Testis (tissue), 3 donors: Measurements from ENCODE around the gene PDGFD. TPM values are rescaled to one million over a fixed set of nuclear protein-coding genes. Genes with fewer than 3 reads are reported as not detected.

Experiments
- polyA plus RNA-seq: library from polyadenylated mRNA; stranded (reverse); fragments of 350-450 nt; fragmentation: Illumina TruSeq; extraction: RNeasy Lipid Tissue Mini Kit (QIAGEN cat#74804); gene quantifications from one replicate; pipeline ENCODE4 v1.2.3, GENCODE V29; 2014; ENCODE audit warnings: low read depth, low replicate concordance; ENCODE audit not compliant: insufficient read depth
- total RNA-seq, 2 donors: library from RNA; depleted of rRNA; stranded (reverse); fragments of >200 nt; gene quantifications; one replicate each; pipeline ENCODE4 v1.2.3, GENCODE V29; 2016

Gene PDGFD
- total and polyA plus RNA-seq, 3 donors from 2014 or later, result 6.0 to 8.1 (median 8.0) TPM

Other genes starting within 250 kb of the PDGFD start
- 10 to 100 TPM; 17.8 to 41.1 TPM for gene DDI1, start 127.5 kb downstream of the PDGFD start, total RNA-seq
- 49.4 TPM for gene DDI1, start 127.5 kb downstream of the PDGFD start, polyA plus RNA-seq